HepG2 (cell line): ENCODE data around the gene ERCC5. TPM values are rescaled to one million over a fixed set of nuclear protein-coding genes. Genes with fewer than 3 reads are reported as not detected.
A peak's percentile ranks its signal among the peaks of the same experiment; 100 is the strongest.

Source experiments
- CHD4 ChIP-seq: fragments of 200-600 bp; sonication (generic); IDR thresholded peaks from 2 replicates; pipeline ENCODE4 v1.7.0; 2017; ENCODE audit warnings: mild to moderate bottlenecking, low read length, borderline replicate concordance
- ESRRA ChIP-seq: sonication (generic); formaldehyde crosslinking; IDR thresholded peaks from 2 replicates; pipeline ENCODE4 v1.5.1; 2020; ENCODE audit warnings: mild to moderate bottlenecking, low read depth, missing genetic modification reagents
- ETV6 ChIP-seq: sonication (generic); formaldehyde crosslinking; conservative IDR thresholded peaks from 2 replicates; pipeline ENCODE4 v1.4.0; 2020; ENCODE audit warnings: missing genetic modification reagents
- FOXJ3 ChIP-seq: sonication (generic); formaldehyde crosslinking; IDR thresholded peaks from 2 replicates; pipeline ENCODE4 v1.4.0; 2020; ENCODE audit warnings: missing genetic modification reagents, mild to moderate bottlenecking, borderline replicate concordance
- HMGA1 ChIP-seq: sonication (generic); formaldehyde crosslinking; conservative IDR thresholded peaks from 2 replicates; pipeline ENCODE4 v1.4.0; 2020; ENCODE audit warnings: missing genetic modification reagents
- IRF9 ChIP-seq: sonication (generic); formaldehyde crosslinking; IDR thresholded peaks from 2 replicates; pipeline ENCODE4 v1.8.0; 2022; ENCODE audit warnings: missing genetic modification reagents, mild to moderate bottlenecking, borderline replicate concordance
- NAIF1 ChIP-seq: sonication (generic); formaldehyde crosslinking; IDR thresholded peaks from 2 replicates; pipeline ENCODE4 v1.5.0; 2020; ENCODE audit warnings: mild to moderate bottlenecking, missing genetic modification reagents, borderline replicate concordance
- RFX3 ChIP-seq: IDR thresholded peaks from 2 replicates; pipeline ENCODE4 v1.6.1; 2016; ENCODE audit warnings: missing biosample characterization, missing genetic modification reagents
- SMARCE1 ChIP-seq: fragments of 450-650 bp; IDR thresholded peaks from 2 replicates; pipeline ENCODE4 v1.6.1; 2017; ENCODE audit warnings: borderline replicate concordance
- SOX6 ChIP-seq, 2 experiments: fragments of 450-650 bp in 1 of 2; sonication (generic) in 1 of 2; formaldehyde crosslinking in 1 of 2; IDR thresholded peaks; 2 replicates each; pipeline versions ENCODE4 v1.4.0 to v1.6.1; 2017 to 2020; ENCODE audit warnings: antibody characterized with exemption in 1 of 2, mild to moderate bottlenecking in 1 of 2, missing genetic modification reagents in 1 of 2
- TCF12 ChIP-seq, 2 experiments: fragments of 450-650 bp in 1 of 2; sonication (generic) in 1 of 2; formaldehyde crosslinking in 1 of 2; IDR thresholded peaks; 2 replicates each; pipeline versions ENCODE4 v1.6.1 to v1.8.0; 2017 to 2022; ENCODE audit warnings: antibody characterized with exemption in 1 of 2, mild to moderate bottlenecking in 1 of 2, missing genetic modification reagents in 1 of 2, moderate library complexity in 1 of 2
- THAP8 ChIP-seq: sonication (generic); formaldehyde crosslinking; IDR thresholded peaks from 2 replicates; pipeline ENCODE4 v1.5.1; 2020; ENCODE audit warnings: missing genetic modification reagents, mild to moderate bottlenecking, borderline replicate concordance
- XRCC5 ChIP-seq: fragments of 200-400 bp; formaldehyde crosslinking; optimal IDR thresholded peaks from 2 replicates; pipeline ENCODE3; 2017; ENCODE audit warnings: mild to moderate bottlenecking, low read length
- ZFP1 ChIP-seq: IDR thresholded peaks from 2 replicates; pipeline ENCODE4 v1.6.1; 2016
- ZFY ChIP-seq: sonication (generic); formaldehyde crosslinking; IDR thresholded peaks from 2 replicates; pipeline ENCODE4 v1.4.0; 2020; ENCODE audit warnings: missing genetic modification reagents
- ZNF121 ChIP-seq: sonication (generic); formaldehyde crosslinking; IDR thresholded peaks from 2 replicates; pipeline ENCODE4 v1.5.0; 2020; ENCODE audit warnings: mild to moderate bottlenecking, missing genetic modification reagents
- ZNF274 ChIP-seq: sonication (generic); formaldehyde crosslinking; IDR thresholded peaks from 2 replicates; pipeline ENCODE4 v1.5.1; 2020; ENCODE audit warnings: mild to moderate bottlenecking, missing genetic modification reagents
- ZNF292 ChIP-seq: sonication (generic); formaldehyde crosslinking; IDR thresholded peaks from 2 replicates; pipeline ENCODE4 v1.8.1; 2022; ENCODE audit warnings: mild to moderate bottlenecking, low read depth, missing genetic modification reagents, borderline replicate concordance
- ZNF431 ChIP-seq: sonication (generic); formaldehyde crosslinking; IDR thresholded peaks from 2 replicates; pipeline ENCODE4 v1.9.0; 2022; ENCODE audit warnings: missing genetic modification reagents, low read depth, mild to moderate bottlenecking, borderline replicate concordance
- ZNF552 ChIP-seq: sonication (generic); formaldehyde crosslinking; IDR thresholded peaks from 2 replicates; pipeline ENCODE4 v1.9.0; 2022; ENCODE audit warnings: missing genetic modification reagents, mild to moderate bottlenecking, borderline replicate concordance
- ZNF749 ChIP-seq: sonication (generic); formaldehyde crosslinking; IDR thresholded peaks from 2 replicates; pipeline ENCODE4 v1.8.0; 2022; ENCODE audit warnings: mild to moderate bottlenecking, missing genetic modification reagents, moderate library complexity, borderline replicate concordance
- ZNF790 ChIP-seq: sonication (generic); formaldehyde crosslinking; IDR thresholded peaks from 2 replicates; pipeline ENCODE4 v1.8.0; 2022; ENCODE audit warnings: missing genetic modification reagents, mild to moderate bottlenecking, borderline replicate concordance
- polyA plus RNA-seq, 8 experiments: library from polyadenylated mRNA; depleted of rRNA in 3 of 8; stranded (reverse) in 7 of 8; unstranded in 1 of 8; fragments of >200 nt; fragmentation: Illumina TruSeq in 4 of 8; extraction: Trizol in 4 of 8; gene quantifications; 2 replicates each; pipeline versions ENCODE4 v1.2.1 to v1.2.3, GENCODE V29; 2011 to 2016; ENCODE audit warnings: low read depth in 4 of 8, missing spikeins in 1 of 8, mixed read lengths in 1 of 8; ENCODE audit not compliant: insufficient read depth in 1 of 8
- total RNA-seq, 5 experiments: library from RNA; depleted of rRNA; stranded (reverse); fragments of >200 nt; fragmentation: Illumina TruSeq; extraction: Trizol; gene quantifications; 2 replicates each; pipeline ENCODE4 v1.2.3, GENCODE V29; 2016; ENCODE audit warnings: low read depth in 1 of 5
- TF ChIP-seq, protein P1 (sequence below): sonication (generic); formaldehyde crosslinking; IDR thresholded peaks from 2 replicates; pipeline ENCODE4 v1.5.1; 2020; ENCODE audit warnings: mild to moderate bottlenecking, missing genetic modification reagents
- TF ChIP-seq, protein P2 (sequence below): sonication (generic); formaldehyde crosslinking; IDR thresholded peaks from 2 replicates; pipeline ENCODE4 v1.5.0; 2020; ENCODE audit warnings: mild to moderate bottlenecking, low read depth, missing genetic modification reagents, borderline replicate concordance

ERCC5 gene
- total and polyA plus RNA-seq, 2 of the 13 experiments (the other 11 are each of a cell fraction or from before 2014, with no cell fraction given) = 12.9 to 35.5 TPM

DNA sequence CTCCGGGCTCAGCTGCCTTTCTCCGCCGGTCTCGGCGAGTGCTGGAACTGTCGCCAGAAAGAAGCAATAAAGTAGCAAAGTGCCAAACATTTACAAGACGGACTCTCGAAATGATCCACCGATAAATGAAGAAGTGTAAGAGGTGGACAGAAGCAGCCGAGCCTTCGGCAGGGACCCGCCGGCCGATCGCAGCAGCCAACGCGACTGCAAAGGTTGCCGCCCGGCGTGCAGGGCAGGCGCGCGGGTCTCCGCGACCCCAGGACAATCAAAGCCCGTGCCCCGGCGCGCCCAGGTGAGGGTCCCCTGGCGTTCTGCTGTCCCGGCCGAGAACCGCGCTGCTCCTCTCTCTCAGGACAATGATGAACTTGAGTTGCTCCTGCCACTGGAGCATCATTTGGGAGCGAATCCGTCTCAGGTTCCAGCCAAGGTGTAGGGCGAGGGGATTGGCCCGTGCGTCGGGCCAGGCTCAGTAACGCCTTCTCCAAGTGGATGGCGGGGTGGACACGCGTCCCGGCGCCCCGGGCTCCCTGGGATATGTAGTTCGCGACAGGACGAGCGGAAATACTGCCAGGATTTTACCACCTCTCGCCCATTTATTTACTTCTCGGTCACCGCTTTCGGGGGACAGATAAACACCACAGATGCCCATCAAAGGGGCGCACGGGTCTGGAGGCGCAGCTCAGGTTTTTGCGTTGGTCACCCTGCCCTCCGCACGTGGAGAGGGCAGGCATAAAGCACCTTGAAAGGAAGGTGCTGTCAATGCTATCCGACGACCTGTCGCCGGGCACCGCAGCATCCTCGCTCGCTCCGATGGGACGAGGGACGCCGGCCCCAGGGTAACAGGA, 47.0 kb upstream of the ERCC5 start, which contains the start of the genes BIVM and POGLUT2 (continued):
- TF ChIP-seq ZFP1 (CRISPR knock-in tag) = no peak
- TF ChIP-seq SOX6 (IDR thresholded peaks at IDR 0.05) = no peak
- peak; percentile 37; the same call in 1 of the 2 replicates for TF ChIP-seq SOX6 (CRISPR knock-in tag; IDR thresholded peaks at IDR 0.05)
- no peak for TF ChIP-seq XRCC5
- TF ChIP-seq FOXJ3 (CRISPR knock-in tag) = no peak
- TF ChIP-seq CHD4 = no peak
- TF ChIP-seq, protein P1, sequence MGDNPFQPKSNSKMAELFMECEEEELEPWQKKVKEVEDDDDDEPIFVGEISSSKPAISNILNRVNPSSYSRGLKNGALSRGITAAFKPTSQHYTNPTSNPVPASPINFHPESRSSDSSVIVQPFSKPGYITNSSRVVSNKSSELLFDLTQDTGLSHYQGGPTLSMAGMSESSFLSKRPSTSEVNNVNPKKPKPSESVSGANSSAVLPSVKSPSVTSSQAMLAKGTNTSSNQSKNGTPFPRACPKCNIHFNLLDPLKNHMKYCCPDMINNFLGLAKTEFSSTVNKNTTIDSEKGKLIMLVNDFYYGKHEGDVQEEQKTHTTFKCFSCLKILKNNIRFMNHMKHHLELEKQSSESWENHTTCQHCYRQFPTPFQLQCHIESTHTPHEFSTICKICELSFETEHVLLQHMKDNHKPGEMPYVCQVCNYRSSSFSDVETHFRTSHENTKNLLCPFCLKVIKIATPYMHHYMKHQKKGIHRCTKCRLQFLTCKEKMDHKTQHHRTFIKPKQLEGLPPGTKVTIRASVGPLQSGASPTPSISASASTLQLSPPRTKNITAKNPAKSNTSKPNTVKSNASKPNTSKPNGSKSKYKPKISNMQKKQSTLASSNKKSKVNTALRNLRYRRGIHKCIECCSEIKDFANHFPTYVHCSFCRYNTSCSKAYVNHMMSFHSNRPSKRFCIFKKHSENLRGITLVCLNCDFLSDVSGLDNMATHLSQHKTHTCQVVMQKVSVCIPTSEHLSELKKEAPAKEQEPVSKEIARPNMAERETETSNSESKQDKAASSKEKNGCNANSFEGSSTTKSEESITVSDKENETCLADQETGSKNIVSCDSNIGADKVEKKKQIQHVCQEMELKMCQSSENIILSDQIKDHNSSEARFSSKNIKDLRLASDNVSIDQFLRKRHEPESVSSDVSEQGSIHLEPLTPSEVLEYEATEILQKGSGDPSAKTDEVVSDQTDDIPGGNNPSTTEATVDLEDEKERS (CRISPR knock-in tag) = no peak
- TF ChIP-seq ZNF552 (CRISPR knock-in tag) = peak; percentile 23; the same call in 1 of the 2 replicates
- no peak for TF ChIP-seq ETV6
- TF ChIP-seq ZNF431 (CRISPR knock-in tag) = no peak; the same call in 1 of the 2 replicates
- TF ChIP-seq SMARCE1 = no peak
- no peak; the same call in 1 of the 2 replicates for TF ChIP-seq ESRRA (CRISPR knock-in tag)
- TF ChIP-seq ZNF292 (CRISPR knock-in tag) = no peak; the same call in 1 of the 2 replicates
- no peak; the same call in 1 of the 2 replicates for TF ChIP-seq IRF9 (CRISPR knock-in tag)
- TF ChIP-seq ZFY (CRISPR knock-in tag) = peak; percentile 57
- no peak for TF ChIP-seq RFX3 (CRISPR knock-in tag)
- TF ChIP-seq, protein P2, sequence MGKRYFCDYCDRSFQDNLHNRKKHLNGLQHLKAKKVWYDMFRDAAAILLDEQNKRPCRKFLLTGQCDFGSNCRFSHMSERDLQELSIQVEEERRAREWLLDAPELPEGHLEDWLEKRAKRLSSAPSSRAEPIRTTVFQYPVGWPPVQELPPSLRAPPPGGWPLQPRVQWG (CRISPR knock-in tag) = no peak
- 0 out of 2 replicates have a peak, but pooled peaks have one; percentile 1 for TF ChIP-seq THAP8 (CRISPR knock-in tag)
- no peak for TF ChIP-seq TCF12 (IDR thresholded peaks at IDR 0.05)
- TF ChIP-seq TCF12 (CRISPR knock-in tag; IDR thresholded peaks at IDR 0.05) = no peak
- TF ChIP-seq HMGA1 = no peak
- TF ChIP-seq ZNF790 (CRISPR knock-in tag) = 0 out of 2 replicates have a peak, but pooled peaks have one; percentile 34
- no peak for TF ChIP-seq NAIF1 (CRISPR knock-in tag)
- no peak for TF ChIP-seq ZNF274 (CRISPR knock-in tag)
- no peak for TF ChIP-seq ZNF121 (CRISPR knock-in tag)
- TF ChIP-seq ZNF749 (CRISPR knock-in tag) = no peak
